ENCODE results near the gene UNC80.
"Not testable (repeated sequence)": the region's sequence is repeated elsewhere in the genome, so short reads cannot be mapped to it uniquely, and the experiment has no call there.

The UNC80 gene

DNA sequence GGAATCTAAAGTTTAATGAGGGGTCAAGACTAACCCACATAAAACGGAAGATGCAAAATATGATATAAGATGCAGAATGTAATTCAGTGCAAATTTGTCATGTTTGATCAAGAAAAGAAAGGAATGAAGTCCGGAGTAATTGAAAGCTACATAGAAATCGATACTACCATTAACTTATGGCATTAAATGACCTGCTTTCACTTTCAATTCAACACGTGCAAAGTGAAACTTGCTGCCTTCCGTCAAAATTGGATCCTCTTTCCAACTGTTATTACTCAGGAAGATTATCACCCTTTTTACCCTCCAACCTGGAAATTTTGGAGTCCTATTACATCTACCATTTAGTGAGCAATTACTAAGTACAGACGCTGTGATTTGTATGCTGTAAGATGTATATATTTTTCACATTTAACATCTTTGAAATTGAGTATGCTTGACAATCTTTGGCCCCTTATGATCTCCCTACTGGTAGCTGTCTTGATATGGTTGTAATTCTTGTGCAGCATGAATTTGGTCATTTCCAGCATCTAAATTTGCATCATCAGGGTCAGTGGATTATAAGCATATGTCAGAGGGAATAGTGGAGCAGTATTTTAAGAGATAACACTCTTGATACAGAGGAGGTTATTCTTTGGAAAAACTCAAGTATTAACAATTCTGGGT is 18.6 kb downstream of the UNC80 start:
- peaks cover 14% of the 10 kb centered on the region for H3K36me3 ChIP-seq
- H3K27me3 ChIP-seq: no peaks in the 10 kb centered on the region
- H3K9me3 ChIP-seq: no peaks in the 10 kb centered on the region
- no peak for DNase-seq
- no peak overlapping the region for H3K4me3 ChIP-seq (ENCODE audit: low read depth, low read length)
- TF ChIP-seq, protein P1, sequence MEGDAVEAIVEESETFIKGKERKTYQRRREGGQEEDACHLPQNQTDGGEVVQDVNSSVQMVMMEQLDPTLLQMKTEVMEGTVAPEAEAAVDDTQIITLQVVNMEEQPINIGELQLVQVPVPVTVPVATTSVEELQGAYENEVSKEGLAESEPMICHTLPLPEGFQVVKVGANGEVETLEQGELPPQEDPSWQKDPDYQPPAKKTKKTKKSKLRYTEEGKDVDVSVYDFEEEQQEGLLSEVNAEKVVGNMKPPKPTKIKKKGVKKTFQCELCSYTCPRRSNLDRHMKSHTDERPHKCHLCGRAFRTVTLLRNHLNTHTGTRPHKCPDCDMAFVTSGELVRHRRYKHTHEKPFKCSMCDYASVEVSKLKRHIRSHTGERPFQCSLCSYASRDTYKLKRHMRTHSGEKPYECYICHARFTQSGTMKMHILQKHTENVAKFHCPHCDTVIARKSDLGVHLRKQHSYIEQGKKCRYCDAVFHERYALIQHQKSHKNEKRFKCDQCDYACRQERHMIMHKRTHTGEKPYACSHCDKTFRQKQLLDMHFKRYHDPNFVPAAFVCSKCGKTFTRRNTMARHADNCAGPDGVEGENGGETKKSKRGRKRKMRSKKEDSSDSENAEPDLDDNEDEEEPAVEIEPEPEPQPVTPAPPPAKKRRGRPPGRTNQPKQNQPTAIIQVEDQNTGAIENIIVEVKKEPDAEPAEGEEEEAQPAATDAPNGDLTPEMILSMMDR (IDR thresholded peaks at IDR 0.05; ENCODE audit: low read depth, low read length): no peak
- no peaks in the 10 kb centered on the region for H3K4me1 ChIP-seq

- Histone ChIP-seq H3K4me3 (ENCODE audit: low read depth, low read length) (no peak overlapping the region), H3K4me1 (no peaks in the 10 kb centered on the region), H3K36me3 (peaks cover 13% of the 10 kb centered on the region), H3K9me3 (no peaks in the 10 kb centered on the region), H3K27me3 (no peaks in the 10 kb centered on the region)
- TF ChIP-seq, protein P1 (IDR thresholded peaks at IDR 0.05; ENCODE audit: low read depth, low read length): no peak
- no peak for DNase-seq
Observed at GRCh38 chr2:209791151-209791550, 19.5 kb downstream of the UNC80 start.

GRCh38 chr2:209795425-209795824 is 23.8 kb downstream of the UNC80 start:
- not testable (repeated sequence) for H3K4me1 ChIP-seq; H3K9me3 ChIP-seq; H3K36me3 ChIP-seq; DNase-seq; H3K27me3 ChIP-seq; H3K4me3 ChIP-seq (ENCODE audit: low read depth, low read length)

DNA sequence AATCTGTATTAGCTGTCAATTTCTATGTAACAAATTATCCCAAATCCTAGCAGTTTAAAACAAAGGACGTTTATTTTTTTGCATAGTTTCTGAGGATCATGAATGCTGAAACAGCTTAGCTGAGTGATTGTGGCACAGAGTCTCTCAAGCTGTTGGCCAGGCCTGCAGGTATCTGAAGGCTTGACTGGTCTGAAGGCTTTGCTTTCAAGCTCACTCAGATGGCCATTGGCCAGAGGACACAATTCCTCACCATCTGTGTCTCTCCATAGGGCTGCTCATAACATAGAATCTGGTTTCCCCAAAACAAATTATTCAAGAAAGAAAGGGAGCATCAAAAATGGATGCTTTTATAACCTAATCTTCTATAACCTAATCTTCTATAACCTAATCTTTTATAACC is 33.7 kb downstream of the UNC80 start:
- no peak for DNase-seq
- peaks cover 5% of the 10 kb centered on the region; the same call in 1 of the 2 replicates for H3K4me1 ChIP-seq
- no peaks in the 10 kb centered on the region for H3K27me3 ChIP-seq
- no peak overlapping the region for H3K4me3 ChIP-seq (ENCODE audit: low read depth, low read length)
- H3K9me3 ChIP-seq: no peaks in the 10 kb centered on the region
- H3K36me3 ChIP-seq: peaks cover 11% of the 10 kb centered on the region; the same call in 1 of the 2 replicates
- TF ChIP-seq, protein P1 (IDR thresholded peaks at IDR 0.05; ENCODE audit: low read depth, low read length): no peak

DNA sequence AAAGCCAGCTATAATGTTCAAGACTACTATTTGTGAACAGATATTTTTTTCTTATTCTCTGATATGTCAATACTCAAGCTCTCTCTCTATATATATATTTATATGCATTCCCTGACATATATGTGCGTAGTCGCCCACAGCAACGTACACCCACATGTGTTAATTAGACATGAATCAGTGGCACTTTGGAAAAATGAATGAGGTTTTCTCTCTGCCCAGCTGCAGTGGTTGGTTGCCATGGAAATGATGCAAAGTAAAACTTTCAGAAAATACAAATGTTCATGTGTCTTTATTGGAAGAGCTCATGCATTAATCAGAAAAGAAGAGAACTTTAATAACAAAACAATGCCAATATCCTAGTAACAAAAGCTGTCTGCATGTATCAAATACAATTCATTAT is 34.7 kb downstream of the UNC80 start:
- TF ChIP-seq, protein P1 (IDR thresholded peaks at IDR 0.05; ENCODE audit: low read depth, low read length): no peak
- Histone ChIP-seq H3K27me3 (no peaks in the 10 kb centered on the region), H3K4me1 (peaks cover 5% of the 10 kb centered on the region; the same call in 1 of the 2 replicates), H3K9me3 (no peaks in the 10 kb centered on the region), H3K4me3 (ENCODE audit: low read depth, low read length) (no peak overlapping the region), H3K36me3 (peaks cover 11% of the 10 kb centered on the region; the same call in 1 of the 2 replicates)
- no peak for DNase-seq

GRCh38 chr2:209808521-209808920 is 36.9 kb downstream of the UNC80 start:
- Histone ChIP-seq H3K27me3 (no peaks in the 10 kb centered on the region), H3K9me3 (no peaks in the 10 kb centered on the region), H3K4me3 (ENCODE audit: low read depth, low read length) (no peak overlapping the region), H3K4me1 (peaks cover 5% of the 10 kb centered on the region; the same call in 1 of the 2 replicates), H3K36me3 (peaks cover 7% of the 10 kb centered on the region; the same call in 1 of the 2 replicates)
- TF ChIP-seq, protein P1 (IDR thresholded peaks at IDR 0.05; ENCODE audit: low read depth, low read length): no peak
- DNase-seq: no peak

Measured in BE2C (cell line).